Posterior cingulate gyrus (tissue), 11 donors: ENCODE results near the gene ANKRD18B.
"Not testable (repeated sequence)": the region's sequence is repeated elsewhere in the genome, so short reads cannot be mapped to it uniquely, and the experiment has no call there.

Source experiments
- DNase-seq, 10 donors: peaks; one replicate each; pipeline versions ENCODE4 v3.0.0 to v3.0.0-alpha.2; 2020 to 2021; ENCODE audit warnings: mixed read lengths in 3 of 10
- intact Hi-C: fragments of 100-400 bp; cut with DNase I; formaldehyde crosslinking; loops from one replicate; pipeline ENCODE4 v1.15.1; 2023

Gene ANKRD18B

GRCh38 chr9:33523397-33524305, at the start of gene ANKRD18B:
Gene ANKRD18B, plus strand, starts transcription at chr9:33524251. Its CDS starts 239 bp downstream, at chr9:33524490.
- peak; percentile 21 to 91 (median 42) for DNase-seq
- intact Hi-C loops, result not testable (repeated sequence)

- intact Hi-C loops, result loop anchor here (10.0 kb wide), 1 partner anchor 181 kb away; the partner anchor contains the start of gene NFX1
- no peak for DNase-seq
These were observed 48.7 kb upstream of the ANKRD18B start for GRCh38 chr9:33475357-33475756.

- DNase-seq, result peak in 2 of 10 donors; percentile 31 to 52
- intact Hi-C loops, result loop anchor here (10.0 kb wide), 1 partner anchor 182 kb away; the partner anchor contains the start of gene NFX1
These were observed 47.5 kb upstream of the ANKRD18B start for GRCh38 chr9:33476503-33476902.

- no peak for DNase-seq
- intact Hi-C loops, result no loop called here
These were observed 43.9 kb upstream of the ANKRD18B start for GRCh38 chr9:33480106-33480505.

GRCh38 chr9:33480976-33481375, 43.1 kb upstream of the ANKRD18B start:
- no peak for DNase-seq
- intact Hi-C loops, result no loop called here

GRCh38 chr9:33485312-33485711, 38.7 kb upstream of the ANKRD18B start:
- intact Hi-C loops, result not testable (repeated sequence)

GRCh38 chr9:33489066-33489465, 35.0 kb upstream of the ANKRD18B start:
- intact Hi-C loops, result no loop called here
- no peak for DNase-seq

More at GRCh38 chr9:33485312-33485711, 38.7 kb upstream of the ANKRD18B start:
- DNase-seq, result not testable (repeated sequence)

- DNase-seq, intact Hi-C loops: not testable (repeated sequence)
These were observed 30.2 kb upstream of the ANKRD18B start for GRCh38 chr9:33493819-33494218.

GRCh38 chr9:33498387-33498786, 25.7 kb upstream of the ANKRD18B start:
- DNase-seq, result no peak
- intact Hi-C loops, result no loop called here

- intact Hi-C loops, result no loop called here
- no peak for DNase-seq
These were observed 17.3 kb upstream of the ANKRD18B start for GRCh38 chr9:33506626-33507370.

- intact Hi-C loops, result loop anchor here (2.0 kb wide), 1 partner anchor 38 kb away; the partner anchor contains the start of gene NOL6
- DNase-seq, result peak; percentile 51 to 94 (median 65)
These were observed 13.5 kb upstream of the ANKRD18B start for GRCh38 chr9:33510262-33511183.

GRCh38 chr9:33511184-33511517, 12.9 kb upstream of the ANKRD18B start:
- DNase-seq, result not testable (repeated sequence)

GRCh38 chr9:33512535-33512934, 11.5 kb upstream of the ANKRD18B start:
- intact Hi-C loops, DNase-seq: not testable (repeated sequence)

More at GRCh38 chr9:33511184-33511517, 12.9 kb upstream of the ANKRD18B start:
- intact Hi-C loops, result loop anchor here (2.0 kb wide), 1 partner anchor 38 kb away; the partner anchor contains the start of gene NOL6

GRCh38 chr9:33515342-33515995, 8.6 kb upstream of the ANKRD18B start:
- intact Hi-C loops, DNase-seq: not testable (repeated sequence)

- DNase-seq, intact Hi-C loops: not testable (repeated sequence)
These were observed 7.7 kb upstream of the ANKRD18B start for GRCh38 chr9:33516397-33516796.

GRCh38 chr9:33517373-33517772, 6.7 kb upstream of the ANKRD18B start:
- DNase-seq, result peak in 2 of 10 donors; percentile 13 to 36
- intact Hi-C loops, result no loop called here

GRCh38 chr9:33517934-33518577, 6.0 kb upstream of the ANKRD18B start:
- DNase-seq, intact Hi-C loops: not testable (repeated sequence)

- intact Hi-C loops, DNase-seq: not testable (repeated sequence)
These were observed 2.2 kb upstream of the ANKRD18B start for GRCh38 chr9:33521861-33522260.
